Measurements from ENCODE around the gene GSC2.

Gene GSC2

GRCh38 chr22:19152942-19153883 is 3.1 kb upstream of the GSC2 start:
- no peak for DNase-seq (ENCODE audit: low spot score)

- DNase-seq (ENCODE audit: low spot score): no peak
Observed at GRCh38 chr22:19151329-19152191, 1.5 kb upstream of the GSC2 start.

GRCh38 chr22:19150482-19151328 is 613 bp upstream of the GSC2 start:
- no peak for DNase-seq (ENCODE audit: low spot score)

GRCh38 chr22:19149047-19149883 is 827 bp downstream of the GSC2 start:
- DNase-seq (ENCODE audit: low spot score): no peak

- DNase-seq (ENCODE audit: low spot score): no peak
Observed at GRCh38 chr22:19148417-19149046, 1.6 kb downstream of the GSC2 start.

- DNase-seq (ENCODE audit: low spot score): no peak
Observed at GRCh38 chr22:19147195-19147780, 2.8 kb downstream of the GSC2 start.

GRCh38 chr22:19146215-19146968 is 3.7 kb downstream of the GSC2 start:
- no peak for DNase-seq (ENCODE audit: low spot score)

- no peak for DNase-seq (ENCODE audit: low spot score)
Observed at GRCh38 chr22:19143967-19144400, 6.1 kb downstream of the GSC2 start.

GRCh38 chr22:19143212-19143611 is 6.9 kb downstream of the GSC2 start:
- no peak for DNase-seq (ENCODE audit: low spot score)

- no peak for DNase-seq (ENCODE audit: low spot score)
Observed at GRCh38 chr22:19142394-19142793, 7.7 kb downstream of the GSC2 start.

- no peak for DNase-seq (ENCODE audit: low spot score)
Observed at GRCh38 chr22:19139974-19140373, 10.1 kb downstream of the GSC2 start.

- no peak for DNase-seq (ENCODE audit: low spot score)
Observed at GRCh38 chr22:19139001-19139356, 11.1 kb downstream of the GSC2 start.

GRCh38 chr22:19138217-19139000 is 11.7 kb downstream of the GSC2 start:
- DNase-seq (ENCODE audit: low spot score): no peak

- no peak for DNase-seq (ENCODE audit: low spot score)
Observed at GRCh38 chr22:19137384-19138216, 12.5 kb downstream of the GSC2 start.

GRCh38 chr22:19136915-19137314 is 13.2 kb downstream of the GSC2 start:
- no peak for DNase-seq (ENCODE audit: low spot score)

GRCh38 chr22:19134874-19135273 is 15.2 kb downstream of the GSC2 start:
- DNase-seq (ENCODE audit: low spot score): no peak

GRCh38 chr22:19134176-19134831 is 15.8 kb downstream of the GSC2 start:
- no peak for DNase-seq (ENCODE audit: low spot score)
